Activated T-cell treated with anti-CD3 and anti-CD28 coated beads, Interleukin-2, amount 50 U/mL, for 72 hours (primary cell): ENCODE results near the gene HSPBP1. TPM values are rescaled to one million over a fixed set of nuclear protein-coding genes. Genes with fewer than 3 reads are reported as not detected.

Source experiments
- ATAC-seq, 2 donors: fragments of 150-1000 bp; cut with Tn5 transposase; replicated peaks in 1 of 2; 2 replicates each; pipeline ENCODE4 v1.10.0; 2021; ENCODE audit warnings: moderate library complexity in 2 of 2, mild to moderate bottlenecking in 1 of 2
- DNase-seq, 2 donors: peaks; one replicate each; pipeline ENCODE4 v3.0.0; 2021 to 2022; ENCODE audit warnings: mixed read lengths in 1 of 2
- H3K27ac Mint-ChIP-seq: one replicate; pipeline ENCODE4 v1.8.0; 2022; ENCODE audit warnings: mild to moderate bottlenecking, moderate library complexity, mixed read lengths
- H3K27me3 Mint-ChIP-seq: one replicate; pipeline ENCODE4 v1.8.0; 2022; ENCODE audit warnings: low read depth, mixed read lengths
- H3K36me3 Mint-ChIP-seq, 2 donors: one replicate each; pipeline ENCODE4 v1.8.0; 2022; ENCODE audit warnings: mixed read lengths in 2 of 2, mild to moderate bottlenecking in 1 of 2; ENCODE audit not compliant: insufficient read depth in 2 of 2
- H3K4me1 Mint-ChIP-seq: one replicate; pipeline ENCODE4 v1.8.0; 2022; ENCODE audit warnings: low read depth, mixed read lengths
- H3K4me3 Mint-ChIP-seq, 2 donors: one replicate each; pipeline ENCODE4 v1.8.0; 2022; ENCODE audit warnings: mild to moderate bottlenecking in 2 of 2, mixed read lengths in 2 of 2, moderate library complexity in 2 of 2
- H3K9me3 Mint-ChIP-seq, 2 donors: one replicate each; pipeline ENCODE4 v1.8.0; 2022; ENCODE audit warnings: mixed read lengths in 2 of 2
- total RNA-seq, 2 donors: library from RNA; stranded (reverse); gene quantifications; one replicate each; pipeline ENCODE4 v1.2.3, GENCODE V29; 2022

Gene HSPBP1
- total RNA-seq, 2 donors from 2014 or later: 23.9 to 31.1 TPM

- H3K27me3 Mint-ChIP-seq: no peaks in the 10 kb centered on the region
- H3K4me3 Mint-ChIP-seq: no peak overlapping the region
- H3K9me3 Mint-ChIP-seq: peaks cover 3 to 4% of the 10 kb centered on the region in 2 donors
- ATAC-seq: no peak
- peaks cover 13% of the 10 kb centered on the region for H3K4me1 Mint-ChIP-seq
- peaks cover 14 to 19% of the 10 kb centered on the region in 2 donors for H3K36me3 Mint-ChIP-seq
- H3K27ac Mint-ChIP-seq: no peak overlapping the region
- DNase-seq: no peak
Observed at GRCh38 chr19:55262359-55262758, 17.6 kb downstream of the HSPBP1 start.

- no peak overlapping the region for H3K27ac Mint-ChIP-seq
- peaks cover 3 to 4% of the 10 kb centered on the region in 2 donors for H3K9me3 Mint-ChIP-seq
- DNase-seq (no peak), ATAC-seq (no peak)
- no peak overlapping the region for H3K4me3 Mint-ChIP-seq
- peaks cover 16 to 17% of the 10 kb centered on the region in 2 donors for H3K36me3 Mint-ChIP-seq
- H3K27me3 Mint-ChIP-seq: no peaks in the 10 kb centered on the region
- H3K4me1 Mint-ChIP-seq: peaks cover 20% of the 10 kb centered on the region
Observed at GRCh38 chr19:55261671-55262126, 18.2 kb downstream of the HSPBP1 start.

DNA sequence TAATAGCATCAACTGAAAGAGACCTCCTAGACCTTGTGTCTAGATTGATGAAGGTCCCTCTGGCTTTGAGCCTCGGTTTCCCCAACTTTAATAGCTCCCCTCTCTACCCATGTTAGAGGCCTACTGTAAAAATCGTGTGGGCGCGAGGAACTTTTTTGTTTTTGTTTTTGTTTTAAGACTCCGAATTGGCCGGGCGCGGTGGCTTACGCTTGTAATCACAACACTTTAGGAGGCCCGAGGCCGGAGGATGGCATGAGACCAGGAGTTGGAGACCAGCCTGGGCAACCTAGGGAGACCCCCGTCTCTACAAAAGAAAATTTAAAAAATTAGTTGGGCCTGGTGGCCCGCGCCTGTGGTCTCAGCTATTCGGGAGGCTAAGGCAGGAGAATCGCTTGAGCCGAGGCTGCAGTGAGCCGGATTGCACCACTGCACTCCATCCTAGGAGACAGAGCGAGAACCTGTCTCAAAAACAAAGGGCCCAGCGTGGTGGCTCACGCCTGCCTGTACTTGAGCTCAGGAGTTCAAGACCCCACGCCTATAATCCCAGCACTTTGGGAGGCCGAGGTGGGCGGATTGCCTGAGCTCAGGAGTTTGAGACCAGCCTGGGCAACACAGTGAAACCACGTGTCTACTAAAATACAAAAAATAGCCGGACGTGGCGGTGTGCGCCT lies 20.2 kb downstream of the HSPBP1 start:
- no peak for ATAC-seq
- no peak for DNase-seq
- H3K4me3 Mint-ChIP-seq: peak overlapping the region; percentile 82 to 98
- peak overlapping the region; percentile 100 for H3K27ac Mint-ChIP-seq
- H3K36me3 Mint-ChIP-seq: peaks cover 18 to 24% of the 10 kb centered on the region in 2 donors
- peaks cover 40% of the 10 kb centered on the region for H3K4me1 Mint-ChIP-seq
- no peaks in the 10 kb centered on the region for H3K9me3 Mint-ChIP-seq
- H3K27me3 Mint-ChIP-seq: no peaks in the 10 kb centered on the region

DNA sequence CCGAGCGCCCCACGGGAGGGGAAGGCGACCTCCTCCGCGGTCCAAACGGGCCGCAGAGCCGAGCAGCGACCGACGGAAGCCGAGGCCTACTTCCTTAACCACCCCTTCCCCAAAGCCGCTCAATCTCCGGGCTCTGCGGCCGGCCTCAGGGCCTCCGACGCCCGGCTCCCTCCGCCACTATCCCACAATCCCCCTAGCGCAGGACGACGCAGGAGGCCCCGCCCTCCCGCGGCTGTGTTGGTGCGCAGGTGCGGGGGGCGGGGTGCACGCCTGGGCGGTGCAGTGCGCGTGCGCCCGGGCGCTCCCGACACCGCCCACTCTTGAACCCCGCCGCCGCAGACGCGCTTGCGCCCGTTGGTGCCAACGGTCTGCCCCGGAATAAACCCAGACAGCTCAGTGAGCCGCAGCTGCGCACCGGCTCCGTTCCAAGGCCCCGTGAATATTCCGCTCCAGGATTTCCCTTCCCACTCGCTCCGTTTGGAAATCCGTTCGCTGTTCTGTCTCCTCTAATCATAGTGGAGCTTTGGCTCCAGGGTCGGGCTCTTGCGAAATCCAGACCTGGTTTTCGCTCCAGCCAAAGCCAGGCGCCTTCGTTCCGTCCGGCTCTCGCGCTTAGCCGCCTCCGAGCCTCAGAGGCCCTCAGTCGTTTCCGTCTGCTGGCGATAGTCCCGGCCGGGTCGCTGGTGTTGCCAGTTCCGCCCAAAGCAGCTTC lies 20.9 kb downstream of the HSPBP1 start, which contains the start of gene PPP6R1:
PPP6R1 (minus strand) TSS at position 190 of the 712 bp plus-strand sequence. CDS start 11,914 bp downstream, outside the sequence.
- H3K9me3 Mint-ChIP-seq: no peaks in the 10 kb centered on the region
- H3K36me3 Mint-ChIP-seq: peaks cover 18 to 24% of the 10 kb centered on the region in 2 donors
- H3K4me3 Mint-ChIP-seq: peak within 1 kb of the TSS; percentile 97 to 98
- ATAC-seq (peak; percentile 75 to 77), DNase-seq (peak; percentile 97)
- H3K27me3 Mint-ChIP-seq: no peaks in the 10 kb centered on the region
- peak within 1 kb of the TSS; percentile 100 for H3K27ac Mint-ChIP-seq
- peaks cover 41% of the 10 kb centered on the region for H3K4me1 Mint-ChIP-seq

- ATAC-seq (peak; percentile 13 to 21), DNase-seq (peak; percentile 60 to 65)
- Mint-ChIP-seq H3K9me3 (no peaks in the 10 kb centered on the region), H3K27ac (no peak overlapping the region), H3K4me3 (peak overlapping the region; percentile 82 to 98), H3K27me3 (no peaks in the 10 kb centered on the region), H3K4me1 (peaks cover 46% of the 10 kb centered on the region), H3K36me3 (peaks cover 18 to 26% of the 10 kb centered on the region in 2 donors)
Observed at GRCh38 chr19:55258476-55258827, 21.5 kb downstream of the HSPBP1 start.

DNA sequence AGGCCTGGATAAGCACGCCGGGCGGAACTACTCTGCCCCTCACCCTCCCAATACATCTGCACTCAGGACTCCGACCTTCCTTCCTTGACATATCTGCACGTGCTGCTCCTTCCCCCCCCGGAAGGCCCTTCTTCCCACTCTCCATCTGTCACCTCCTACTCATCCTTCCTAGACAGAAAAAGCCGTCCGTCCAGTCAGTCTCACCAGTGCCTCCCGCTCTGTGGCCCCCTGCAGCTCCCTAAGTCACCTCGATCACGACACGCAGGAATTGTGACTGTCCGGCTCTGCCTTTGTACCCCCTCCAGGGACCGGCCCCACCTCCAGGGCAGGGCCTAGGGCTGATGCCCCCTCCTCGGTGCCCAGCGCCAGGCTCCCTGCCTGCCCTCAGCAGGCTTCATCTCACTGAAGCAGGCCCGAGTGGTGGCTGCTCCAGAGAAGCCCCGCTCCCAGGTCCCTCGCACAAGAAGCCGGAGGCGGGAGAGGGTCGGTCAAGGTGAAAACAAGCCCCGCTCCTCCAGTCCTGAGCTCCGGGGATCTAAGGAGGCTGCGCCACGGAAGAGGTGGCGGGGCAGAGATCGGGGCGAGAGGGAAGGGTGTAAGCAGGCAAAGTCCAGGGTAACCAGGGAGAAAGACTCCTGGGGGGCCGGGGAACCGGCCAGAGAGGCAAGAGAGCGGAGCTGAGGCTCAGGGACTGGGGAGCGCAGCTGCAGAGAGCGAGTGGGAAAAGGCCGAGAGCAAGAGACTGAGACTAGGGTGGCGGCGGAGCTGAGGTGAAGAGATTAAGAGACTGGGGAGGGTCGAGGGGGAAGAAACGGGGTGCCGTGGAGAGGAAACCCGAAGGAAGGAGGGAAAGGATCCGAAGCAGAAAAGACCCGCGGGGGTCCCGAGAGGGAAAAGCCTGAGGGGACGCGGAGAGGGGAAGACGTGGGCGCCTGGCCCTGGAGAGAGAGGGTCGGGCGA lies 22.2 kb downstream of the HSPBP1 start:
- Mint-ChIP-seq H3K4me1 (peaks cover 53% of the 10 kb centered on the region), H3K9me3 (no peaks in the 10 kb centered on the region), H3K36me3 (peaks cover 18 to 27% of the 10 kb centered on the region in 2 donors), H3K4me3 (peak overlapping the region; percentile 96 to 97), H3K27me3 (no peaks in the 10 kb centered on the region), H3K27ac (peak overlapping the region; percentile 94)
- DNase-seq (peak; percentile 36 to 38), ATAC-seq (no peak)

DNA sequence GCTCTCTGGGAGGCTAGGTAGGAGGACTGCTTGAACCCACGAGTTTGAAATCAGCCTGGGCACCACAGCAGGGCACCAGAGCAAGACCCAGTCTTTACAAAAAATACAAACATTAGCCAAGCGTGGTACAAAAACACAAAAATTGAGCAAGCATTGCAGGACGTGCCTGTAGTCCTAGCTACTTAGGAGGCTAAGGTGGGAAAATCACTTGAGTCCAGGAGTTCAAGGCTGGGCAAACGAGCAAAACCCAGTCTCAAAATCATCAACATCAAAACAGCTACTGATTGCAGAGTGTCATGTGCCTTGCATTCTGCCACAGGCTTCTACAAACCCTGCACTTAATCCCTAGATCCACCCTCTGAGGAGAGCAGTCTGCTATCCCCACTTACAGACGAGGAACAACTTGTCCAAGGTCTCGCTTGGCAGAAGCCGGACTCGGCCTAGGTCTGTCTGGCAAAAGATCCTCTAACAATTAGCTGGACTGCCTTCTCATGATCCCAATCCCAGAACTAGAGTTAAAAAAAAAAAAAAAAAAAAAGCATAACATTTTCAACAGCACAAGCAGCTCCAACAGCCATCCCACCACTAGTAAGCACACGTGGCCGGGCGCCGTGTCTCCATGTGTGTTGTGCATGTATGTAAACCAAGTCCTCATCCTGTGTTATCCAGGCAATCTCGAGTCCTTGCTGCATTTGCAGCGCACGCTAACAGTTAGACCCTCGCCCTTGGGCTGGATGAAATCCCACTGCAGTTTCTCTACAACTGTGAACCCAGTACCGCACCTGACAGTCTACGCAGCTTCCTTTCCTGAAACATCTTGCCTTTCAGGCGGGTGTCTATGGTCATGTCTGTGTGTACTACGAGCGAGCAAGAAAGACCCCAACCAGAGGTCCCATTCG lies 23.1 kb downstream of the HSPBP1 start:
- Mint-ChIP-seq H3K27ac (peak overlapping the region; percentile 94), H3K4me1 (peaks cover 62% of the 10 kb centered on the region), H3K27me3 (no peaks in the 10 kb centered on the region), H3K36me3 (peaks cover 17 to 23% of the 10 kb centered on the region in 2 donors), H3K4me3 (peak overlapping the region; percentile 96 to 97), H3K9me3 (no peaks in the 10 kb centered on the region)
- DNase-seq (peak in 1 of 2 donors; percentile 9), ATAC-seq (no peak)

GRCh38 chr19:55255618-55256423 lies 24.1 kb downstream of the HSPBP1 start:
- ATAC-seq (peak; percentile 33 to 37), DNase-seq (peak; percentile 67 to 69)
- Mint-ChIP-seq H3K27ac (peak overlapping the region; percentile 94), H3K36me3 (peaks cover 17 to 24% of the 10 kb centered on the region in 2 donors), H3K9me3 (no peaks in the 10 kb centered on the region), H3K4me1 (peaks cover 72% of the 10 kb centered on the region), H3K4me3 (peak overlapping the region; percentile 96 to 97), H3K27me3 (no peaks in the 10 kb centered on the region)

- ATAC-seq (no peak), DNase-seq (no peak)
- Mint-ChIP-seq H3K9me3 (no peaks in the 10 kb centered on the region), H3K27me3 (no peaks in the 10 kb centered on the region), H3K4me3 (peak overlapping the region; percentile 96 to 97), H3K27ac (peak overlapping the region; percentile 94), H3K36me3 (peaks cover 17 to 26% of the 10 kb centered on the region in 2 donors), H3K4me1 (peaks cover 74% of the 10 kb centered on the region)
Observed at GRCh38 chr19:55254625-55254977, 25.3 kb downstream of the HSPBP1 start.

GRCh38 chr19:55253842-55254624 lies 25.9 kb downstream of the HSPBP1 start:
- Mint-ChIP-seq H3K4me3 (peak overlapping the region; percentile 96 to 97), H3K27me3 (no peaks in the 10 kb centered on the region), H3K9me3 (no peaks in the 10 kb centered on the region), H3K27ac (peak overlapping the region; percentile 94), H3K4me1 (peaks cover 68% of the 10 kb centered on the region), H3K36me3 (peaks cover 15 to 26% of the 10 kb centered on the region in 2 donors)
- DNase-seq: peak; percentile 63 to 68
- peak; percentile 26 to 29 for ATAC-seq
